GM20000 (cell line): ENCODE measurements around the gene FIG4.
A peak's percentile ranks its signal among the peaks of the same experiment; 100 is the strongest.

ENCODE experiments used
- DNase-seq: peaks from one replicate; pipeline ENCODE4 v3.0.0; 2012; ENCODE audit warnings: low spot score
- TF ChIP-seq, protein P1 (sequence below): IDR thresholded peaks from 2 replicates; pipeline ENCODE4 v1.5.1; 2012; ENCODE audit warnings: mild to moderate bottlenecking, control low read depth; ENCODE audit errors: extremely low read depth, missing control alignments

Gene FIG4

DNA sequence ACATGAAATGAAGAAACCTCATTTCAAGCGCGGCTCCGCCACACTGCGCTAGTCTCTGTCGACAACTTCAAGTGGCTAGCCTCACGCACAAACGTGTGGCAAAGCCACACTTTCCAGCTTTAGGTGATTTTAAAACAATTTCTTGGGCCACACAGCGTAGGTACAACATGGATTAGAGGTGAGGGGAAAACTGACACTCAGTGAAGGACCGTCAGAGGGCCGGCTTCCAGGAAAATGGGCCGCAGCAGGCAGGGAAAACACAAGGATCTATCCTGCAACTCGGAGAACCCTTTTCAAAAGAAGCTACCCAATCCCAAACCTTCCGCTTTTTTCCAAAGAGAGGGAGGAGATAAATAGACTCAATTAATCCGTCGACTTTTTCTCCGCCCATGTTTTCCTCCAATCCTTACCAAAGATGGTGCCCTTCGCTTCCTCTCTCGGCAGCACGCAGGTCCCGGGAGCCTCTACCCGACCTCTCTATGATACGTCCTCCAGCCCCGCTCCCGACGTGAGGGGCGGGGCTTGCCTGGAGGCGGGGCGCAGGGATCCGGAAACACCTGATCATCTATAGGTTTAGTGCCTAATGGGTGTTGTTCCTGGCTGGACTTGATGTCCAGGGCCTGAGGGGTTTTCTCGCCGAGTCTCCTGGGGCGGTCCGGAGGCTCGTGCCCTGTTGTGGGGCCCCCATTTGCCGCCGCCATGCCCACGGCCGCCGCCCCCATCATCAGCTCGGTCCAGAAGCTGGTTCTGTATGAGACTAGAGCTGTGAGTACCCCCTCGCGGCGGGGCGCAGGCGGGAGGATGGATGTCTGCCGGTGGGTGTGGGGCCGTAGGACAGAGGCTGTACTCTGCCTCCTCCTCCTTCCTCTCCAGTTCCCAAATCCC lies at the start of gene FIG4, which contains the start of gene AK9:
TSS of gene FIG4 (plus strand) at position 560 of the 885 bp plus-strand sequence. CDS start at position 700, 140 bp downstream.
TSS of gene AK9 (minus strand) at position 466 of the 885 bp plus-strand sequence. CDS start 15,457 bp downstream, outside the sequence.
- TF ChIP-seq, protein P1, sequence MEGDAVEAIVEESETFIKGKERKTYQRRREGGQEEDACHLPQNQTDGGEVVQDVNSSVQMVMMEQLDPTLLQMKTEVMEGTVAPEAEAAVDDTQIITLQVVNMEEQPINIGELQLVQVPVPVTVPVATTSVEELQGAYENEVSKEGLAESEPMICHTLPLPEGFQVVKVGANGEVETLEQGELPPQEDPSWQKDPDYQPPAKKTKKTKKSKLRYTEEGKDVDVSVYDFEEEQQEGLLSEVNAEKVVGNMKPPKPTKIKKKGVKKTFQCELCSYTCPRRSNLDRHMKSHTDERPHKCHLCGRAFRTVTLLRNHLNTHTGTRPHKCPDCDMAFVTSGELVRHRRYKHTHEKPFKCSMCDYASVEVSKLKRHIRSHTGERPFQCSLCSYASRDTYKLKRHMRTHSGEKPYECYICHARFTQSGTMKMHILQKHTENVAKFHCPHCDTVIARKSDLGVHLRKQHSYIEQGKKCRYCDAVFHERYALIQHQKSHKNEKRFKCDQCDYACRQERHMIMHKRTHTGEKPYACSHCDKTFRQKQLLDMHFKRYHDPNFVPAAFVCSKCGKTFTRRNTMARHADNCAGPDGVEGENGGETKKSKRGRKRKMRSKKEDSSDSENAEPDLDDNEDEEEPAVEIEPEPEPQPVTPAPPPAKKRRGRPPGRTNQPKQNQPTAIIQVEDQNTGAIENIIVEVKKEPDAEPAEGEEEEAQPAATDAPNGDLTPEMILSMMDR: no peak
- DNase-seq: peak; percentile 90

DNA sequence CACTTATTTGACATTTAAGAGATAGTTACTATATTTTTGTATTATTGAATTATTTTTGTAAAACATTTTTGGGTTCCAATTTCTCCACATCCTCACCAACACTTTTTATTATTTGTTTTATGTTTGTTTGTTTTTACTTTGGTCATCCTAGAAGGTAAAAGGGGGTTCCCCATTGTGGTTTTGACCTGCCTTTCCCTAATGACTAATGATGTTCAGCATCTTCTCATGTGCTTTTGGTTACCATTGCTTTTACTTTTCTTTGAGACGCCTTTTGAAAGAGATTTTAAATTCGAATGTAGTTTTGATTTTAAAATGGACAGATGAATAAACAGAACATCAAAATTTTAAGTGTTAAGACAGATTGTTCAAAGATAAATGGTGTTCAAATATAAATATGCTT lies 47.0 kb upstream of the FIG4 start:
- TF ChIP-seq, protein P1: no peak
- DNase-seq: no peak

DNA sequence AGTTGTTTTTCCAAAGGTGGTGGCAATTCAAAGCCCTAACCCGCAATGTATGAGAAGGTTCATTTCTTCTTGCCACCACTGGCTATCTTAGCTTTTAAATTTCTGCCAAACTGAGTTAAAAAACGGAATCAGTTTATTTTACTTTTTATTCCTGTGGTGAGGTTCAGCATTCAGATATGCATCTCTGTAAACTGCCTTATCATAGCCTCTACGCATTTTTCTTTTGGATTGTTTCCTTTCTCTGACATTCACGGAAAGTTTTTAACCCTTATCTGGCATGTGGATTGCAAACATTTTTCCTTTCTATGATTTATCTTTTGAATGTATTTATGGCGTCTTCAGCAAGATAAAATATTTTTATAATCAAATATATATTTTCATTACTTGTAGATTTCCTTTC lies 37.8 kb upstream of the FIG4 start:
- DNase-seq: no peak
- TF ChIP-seq, protein P1: no peak

DNA sequence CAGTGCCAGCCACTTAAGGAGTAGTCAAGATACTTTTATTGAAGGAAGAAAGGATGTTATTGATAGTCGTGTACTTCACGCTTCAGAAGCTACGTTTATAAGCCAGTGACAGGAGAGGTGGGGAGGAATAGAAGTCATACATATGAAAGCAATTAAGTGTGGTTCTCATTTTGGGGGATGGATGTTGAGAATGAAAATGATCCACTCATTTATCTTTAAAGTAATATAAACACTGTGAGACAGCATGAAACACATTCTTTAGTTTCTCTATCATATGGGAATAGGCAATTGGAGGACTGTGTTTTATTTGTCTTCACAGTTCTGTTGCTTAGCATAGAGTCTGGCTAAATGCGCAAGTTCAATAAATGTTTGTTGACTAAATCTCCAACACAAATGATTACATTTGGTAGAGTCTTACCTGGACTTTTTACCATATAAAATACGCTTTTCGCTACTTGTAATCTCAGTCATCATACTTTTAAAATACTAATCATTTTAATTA lies 35.3 kb upstream of the FIG4 start:
- TF ChIP-seq, protein P1: no peak

DNA sequence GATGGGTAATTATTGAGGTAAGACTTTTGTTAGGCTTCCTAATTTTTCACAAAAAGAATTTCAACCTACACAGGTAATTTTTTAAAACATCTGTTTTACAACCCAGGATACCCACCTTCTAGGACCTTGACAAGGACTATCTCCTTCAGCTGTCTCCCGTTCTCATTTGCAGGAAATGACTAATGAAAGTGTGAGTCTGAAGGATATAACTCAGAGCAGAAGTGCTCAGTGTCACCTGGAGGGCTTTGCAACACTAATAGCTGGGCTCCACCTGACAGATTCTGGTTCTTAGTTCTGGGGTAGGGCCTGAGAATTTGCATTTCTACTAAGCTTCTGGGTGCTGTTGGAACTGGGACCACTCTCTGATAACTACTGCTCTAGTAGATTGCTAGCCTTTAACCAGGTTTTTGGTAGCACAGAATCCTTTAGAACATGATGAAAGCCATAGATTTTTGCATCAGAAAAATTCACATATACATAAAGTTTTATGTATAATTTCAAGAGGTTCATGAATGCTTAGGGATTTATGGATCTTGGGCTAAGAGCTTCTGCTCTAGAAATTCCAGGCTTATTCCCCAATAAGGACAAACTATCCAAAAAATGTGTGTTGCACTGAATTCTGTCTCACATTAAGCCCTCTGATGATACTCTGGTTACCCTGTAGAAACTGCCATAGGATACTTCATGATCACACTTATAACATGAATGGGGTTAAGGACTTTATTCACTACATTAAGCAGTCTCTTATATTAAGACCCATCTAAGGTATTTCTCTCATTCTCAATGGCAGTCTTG lies 30.4 kb upstream of the FIG4 start:
- TF ChIP-seq, protein P1: no peak
- DNase-seq: no peak

More for the DNA sequence above, 35.3 kb upstream of the FIG4 start:
- no peak for DNase-seq

DNA sequence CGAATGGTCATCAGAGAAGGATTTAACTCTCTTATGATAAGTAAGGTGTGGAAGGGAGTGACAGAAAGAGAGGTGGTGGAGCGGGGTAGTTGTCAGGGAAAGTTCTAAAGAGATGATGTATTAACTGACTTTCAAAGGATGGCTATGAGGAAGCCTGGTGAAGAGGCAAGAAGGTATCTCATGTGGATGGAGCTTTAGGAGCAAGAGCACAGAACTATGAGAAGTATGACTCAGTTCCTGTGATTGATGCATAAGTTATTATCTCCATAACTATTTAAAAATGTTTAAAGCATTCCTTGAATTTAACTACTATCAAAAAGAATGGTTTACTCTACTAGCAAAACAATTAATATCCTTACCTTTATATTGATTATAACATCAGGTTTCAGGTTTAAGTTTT lies 28.9 kb upstream of the FIG4 start:
- TF ChIP-seq, protein P1: no peak
- no peak for DNase-seq
